Measurements from ENCODE around the gene PRTN3.
"Not testable (repeated sequence)": the region's sequence is repeated elsewhere in the genome, so short reads cannot be mapped to it uniquely, and the experiment has no call there.

Gene PRTN3

DNA sequence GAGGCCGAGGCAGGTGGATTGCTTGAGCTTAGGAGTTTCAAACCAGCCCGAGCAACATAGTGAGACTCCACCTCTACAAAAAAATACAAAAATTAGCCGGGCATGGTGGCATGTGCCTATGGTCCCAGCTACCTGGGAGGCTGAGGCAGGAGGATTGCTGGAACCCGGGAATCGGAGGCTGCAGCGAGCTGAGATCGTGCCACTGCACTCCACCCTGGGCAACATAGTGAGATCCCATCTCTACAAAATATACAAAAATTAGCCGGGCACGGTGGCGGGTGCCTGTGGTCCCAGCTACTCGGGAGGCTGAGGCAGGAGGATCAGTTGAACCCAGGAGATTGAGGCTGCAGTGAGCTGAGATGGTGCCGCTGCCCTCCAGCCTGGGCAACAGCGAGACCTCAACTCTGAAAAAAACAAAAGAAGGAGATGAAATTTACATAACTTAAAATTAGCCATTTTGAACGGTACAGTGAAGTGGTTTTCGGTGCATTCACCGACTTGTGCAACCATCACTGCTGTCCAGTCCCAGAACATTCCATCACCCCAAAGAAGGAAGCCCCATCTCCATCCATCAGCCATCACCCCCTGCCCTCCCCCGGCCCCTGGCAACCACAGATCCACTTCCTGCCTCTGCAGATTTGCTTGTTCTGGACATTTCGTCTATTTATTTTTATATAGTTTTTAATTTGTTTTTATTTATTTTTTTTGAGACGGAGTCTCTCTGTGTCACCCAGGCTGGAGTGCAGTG, 14.7 kb upstream of the PRTN3 start:
- H3K27me3 ChIP-seq (ENCODE audit: control insufficient read depth, insufficient read depth, low read length): peaks cover 13% of the 10 kb centered on the region
- no peak overlapping the region for H3K4me2 ChIP-seq (ENCODE audit: low read length)
- no peak overlapping the region for H3K4me3 ChIP-seq (ENCODE audit: low read length)
- no peak overlapping the region for H3K9ac ChIP-seq (ENCODE audit: low read depth, low read length)
- no peaks in the 10 kb centered on the region for H3K36me3 ChIP-seq (ENCODE audit: insufficient read depth, low read length)
- H3K9me3 ChIP-seq (replicated peaks; ENCODE audit: low read length): no peaks in the 10 kb centered on the region
- H3K4me1 ChIP-seq (ENCODE audit: control insufficient read depth, insufficient read depth, low read length): no peaks in the 10 kb centered on the region

DNA sequence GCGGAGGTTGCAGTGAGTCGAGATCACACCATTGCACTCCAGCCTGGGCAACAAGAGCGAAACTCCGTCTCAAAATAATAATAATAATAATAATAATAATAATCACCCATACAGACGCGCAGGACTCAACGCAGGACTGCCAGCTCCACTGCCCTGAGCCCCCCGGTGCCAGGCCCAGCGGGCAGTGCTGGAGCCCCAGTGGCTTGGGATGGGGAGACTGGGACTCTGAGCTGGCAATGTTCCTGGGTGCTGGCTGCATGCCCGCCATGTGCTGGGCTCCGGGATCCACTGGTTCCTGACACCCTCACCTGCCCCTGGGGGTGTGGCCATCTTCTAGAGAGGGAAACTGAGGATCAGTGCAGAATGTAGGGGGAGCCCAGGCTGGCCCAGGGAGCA, 13.5 kb upstream of the PRTN3 start:
- Histone ChIP-seq H3K4me3 (ENCODE audit: low read length) (no peak overlapping the region), H3K27me3 (ENCODE audit: control insufficient read depth, insufficient read depth, low read length) (peaks cover 21% of the 10 kb centered on the region), H3K36me3 (ENCODE audit: insufficient read depth, low read length) (no peaks in the 10 kb centered on the region), H3K9me3 (replicated peaks; ENCODE audit: low read length) (no peaks in the 10 kb centered on the region), H3K4me1 (ENCODE audit: control insufficient read depth, insufficient read depth, low read length) (no peaks in the 10 kb centered on the region), H3K4me2 (ENCODE audit: low read length) (no peak overlapping the region), H3K9ac (ENCODE audit: low read depth, low read length) (no peak overlapping the region)

DNA sequence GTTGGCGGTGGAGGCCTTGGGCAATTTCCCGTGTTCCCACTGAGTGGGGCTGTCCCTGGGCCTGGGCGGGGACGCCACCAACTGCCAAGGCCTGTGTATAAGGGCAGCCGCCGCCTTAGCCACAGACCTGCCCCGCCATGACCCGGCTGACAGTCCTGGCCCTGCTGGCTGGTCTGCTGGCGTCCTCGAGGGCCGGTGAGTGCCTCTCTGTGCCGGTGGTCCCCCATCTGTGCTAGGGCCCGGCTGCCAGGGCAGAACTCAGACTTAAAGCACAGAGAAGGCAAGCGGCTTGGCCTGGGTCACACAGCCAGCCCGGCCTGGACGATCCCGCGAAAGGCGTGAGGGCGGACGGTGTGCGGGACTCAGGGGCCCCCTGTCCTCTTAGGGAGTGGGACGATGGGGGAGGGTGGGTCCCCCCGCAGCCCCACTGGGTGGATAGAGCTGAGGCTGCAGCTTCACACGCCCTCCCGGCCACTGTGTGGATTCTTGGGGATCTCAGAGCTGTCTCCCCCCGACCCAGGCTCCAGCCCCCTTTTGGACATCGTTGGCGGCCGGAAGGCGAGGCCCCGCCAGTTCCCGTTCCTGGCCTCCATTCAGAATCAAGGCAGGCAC, 13.0 kb upstream of the PRTN3 start, which contains the start of gene AZU1:
AZU1 (plus strand) TSS at position 128 of the 612 bp plus-strand sequence; CDS start at position 138, 10 bp downstream.
- Histone ChIP-seq H3K9me3 (replicated peaks; ENCODE audit: low read length) (no peaks in the 10 kb centered on the region), H3K4me2 (ENCODE audit: low read length) (no peak within 1 kb of the TSS), H3K36me3 (ENCODE audit: insufficient read depth, low read length) (no peaks in the 10 kb centered on the region), H3K9ac (ENCODE audit: low read depth, low read length) (no peak within 1 kb of the TSS), H3K4me1 (ENCODE audit: control insufficient read depth, insufficient read depth, low read length) (no peaks in the 10 kb centered on the region), H3K4me3 (ENCODE audit: low read length) (no peak within 1 kb of the TSS), H3K27me3 (ENCODE audit: control insufficient read depth, insufficient read depth, low read length) (peaks cover 21% of the 10 kb centered on the region)

DNA sequence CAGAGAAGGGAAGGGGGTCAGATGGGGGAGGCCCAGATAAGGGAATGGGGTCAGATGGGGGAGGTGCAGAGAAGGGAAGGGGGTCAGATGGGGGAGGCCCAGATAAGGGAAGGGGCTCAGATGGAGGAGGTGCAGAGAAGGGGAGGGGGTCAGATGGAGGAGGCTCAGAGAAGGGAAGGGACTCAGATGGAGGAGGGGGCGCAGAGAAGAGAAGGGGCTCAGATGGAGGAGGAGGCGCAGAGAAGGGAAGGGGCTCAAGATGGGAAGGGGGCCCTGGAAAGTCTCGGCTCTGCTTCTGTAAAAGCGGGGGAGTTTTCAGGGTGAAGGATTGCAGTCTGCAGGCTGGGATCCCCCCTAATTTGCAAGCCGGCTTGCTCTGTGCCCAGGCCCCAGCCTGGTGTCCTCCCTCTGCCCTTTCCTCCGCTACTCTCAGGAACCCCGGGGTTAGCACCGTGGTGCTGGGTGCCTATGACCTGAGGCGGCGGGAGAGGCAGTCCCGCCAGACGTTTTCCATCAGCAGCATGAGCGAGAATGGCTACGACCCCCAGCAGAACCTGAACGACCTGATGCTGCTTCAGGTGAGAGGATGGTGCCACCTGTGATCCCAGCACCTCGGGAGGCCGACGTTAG, 11.6 kb upstream of the PRTN3 start:
- H3K9me3 ChIP-seq (replicated peaks; ENCODE audit: low read length): no peaks in the 10 kb centered on the region
- peaks cover 16% of the 10 kb centered on the region for H3K27me3 ChIP-seq (ENCODE audit: control insufficient read depth, insufficient read depth, low read length)
- H3K4me1 ChIP-seq (ENCODE audit: control insufficient read depth, insufficient read depth, low read length): no peaks in the 10 kb centered on the region
- no peaks in the 10 kb centered on the region for H3K36me3 ChIP-seq (ENCODE audit: insufficient read depth, low read length)
- H3K4me3 ChIP-seq (ENCODE audit: low read length): no peak overlapping the region
- H3K4me2 ChIP-seq (ENCODE audit: low read length): no peak overlapping the region
- H3K9ac ChIP-seq (ENCODE audit: low read depth, low read length): no peak overlapping the region

DNA sequence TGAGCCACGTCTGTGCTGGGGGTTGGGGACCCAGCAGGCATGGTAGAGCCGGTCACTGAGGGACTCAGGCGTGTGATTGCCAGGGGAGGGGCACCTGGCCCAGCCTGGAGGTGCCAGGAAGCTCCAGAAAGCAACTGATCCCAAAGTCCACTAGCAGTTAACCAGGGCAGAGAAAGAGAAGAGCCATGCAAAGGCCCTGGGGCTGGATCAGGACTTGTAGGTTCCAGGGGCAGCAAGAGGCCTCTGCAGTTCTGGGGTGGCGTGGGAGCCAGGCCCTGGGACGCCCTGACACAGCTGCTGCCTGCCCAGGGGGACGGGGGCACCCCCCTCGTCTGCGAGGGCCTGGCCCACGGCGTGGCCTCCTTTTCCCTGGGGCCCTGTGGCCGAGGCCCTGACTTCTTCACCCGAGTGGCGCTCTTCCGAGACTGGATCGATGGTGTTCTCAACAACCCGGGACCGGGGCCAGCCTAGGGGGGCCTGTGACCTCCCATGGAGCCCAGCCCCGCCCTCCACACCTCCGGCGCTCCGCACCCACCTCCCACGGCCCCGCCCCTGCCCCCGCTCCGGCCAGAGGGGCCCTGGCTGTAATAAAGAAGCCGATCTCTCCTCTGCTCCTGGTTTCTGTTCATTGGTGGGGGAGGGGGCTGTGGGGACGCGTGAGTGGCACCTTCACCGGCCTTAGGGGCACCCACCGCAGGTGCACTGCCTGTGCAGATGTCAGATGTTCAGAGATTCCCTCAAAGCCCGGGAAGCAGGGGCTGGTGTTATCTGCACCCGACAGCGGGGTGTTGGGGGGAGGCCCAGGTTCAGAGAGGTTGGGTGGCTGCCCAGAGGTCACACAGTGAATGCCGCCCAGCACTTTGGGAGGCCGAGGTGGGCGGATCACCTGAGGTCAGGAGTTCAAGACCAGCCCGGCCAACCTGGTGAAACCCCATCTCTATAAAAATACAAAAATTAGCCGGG, 9.1 kb upstream of the PRTN3 start:
- Histone ChIP-seq H3K9me3 (replicated peaks; ENCODE audit: low read length) (no peaks in the 10 kb centered on the region), H3K27me3 (ENCODE audit: control insufficient read depth, insufficient read depth, low read length) (peaks cover 26% of the 10 kb centered on the region), H3K9ac (ENCODE audit: low read depth, low read length) (no peak overlapping the region), H3K4me2 (ENCODE audit: low read length) (no peak overlapping the region), H3K4me3 (ENCODE audit: low read length) (no peak overlapping the region), H3K36me3 (ENCODE audit: insufficient read depth, low read length) (no peaks in the 10 kb centered on the region), H3K4me1 (ENCODE audit: control insufficient read depth, insufficient read depth, low read length) (no peaks in the 10 kb centered on the region)

DNA sequence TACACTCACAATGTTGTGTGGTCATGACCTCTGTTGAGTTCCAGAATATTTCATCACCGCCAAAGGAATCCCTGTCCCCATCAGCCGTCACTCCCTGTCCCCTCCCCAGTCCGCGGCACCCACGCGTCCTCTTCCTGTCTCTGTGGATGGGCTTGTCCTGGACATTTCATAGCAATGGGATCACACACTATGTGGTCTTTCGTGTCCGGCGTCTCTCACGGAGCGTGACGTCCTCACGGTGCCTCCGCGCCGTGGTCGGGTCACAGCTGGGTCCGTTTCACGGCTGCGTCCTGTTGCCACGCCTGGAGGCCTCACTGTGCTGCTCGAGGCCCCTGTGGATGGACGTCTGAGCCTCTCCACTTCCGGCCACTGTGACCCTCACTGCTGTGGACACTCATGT, 6.6 kb upstream of the PRTN3 start:
- no peak overlapping the region for H3K4me2 ChIP-seq (ENCODE audit: low read length)
- no peaks in the 10 kb centered on the region for H3K36me3 ChIP-seq (ENCODE audit: insufficient read depth, low read length)
- no peaks in the 10 kb centered on the region for H3K9me3 ChIP-seq (replicated peaks; ENCODE audit: low read length)
- peaks cover 34% of the 10 kb centered on the region for H3K27me3 ChIP-seq (ENCODE audit: control insufficient read depth, insufficient read depth, low read length)
- H3K4me1 ChIP-seq (ENCODE audit: control insufficient read depth, insufficient read depth, low read length): no peaks in the 10 kb centered on the region
- no peak overlapping the region for H3K4me3 ChIP-seq (ENCODE audit: low read length)
- H3K9ac ChIP-seq (ENCODE audit: low read depth, low read length): no peak overlapping the region

DNA sequence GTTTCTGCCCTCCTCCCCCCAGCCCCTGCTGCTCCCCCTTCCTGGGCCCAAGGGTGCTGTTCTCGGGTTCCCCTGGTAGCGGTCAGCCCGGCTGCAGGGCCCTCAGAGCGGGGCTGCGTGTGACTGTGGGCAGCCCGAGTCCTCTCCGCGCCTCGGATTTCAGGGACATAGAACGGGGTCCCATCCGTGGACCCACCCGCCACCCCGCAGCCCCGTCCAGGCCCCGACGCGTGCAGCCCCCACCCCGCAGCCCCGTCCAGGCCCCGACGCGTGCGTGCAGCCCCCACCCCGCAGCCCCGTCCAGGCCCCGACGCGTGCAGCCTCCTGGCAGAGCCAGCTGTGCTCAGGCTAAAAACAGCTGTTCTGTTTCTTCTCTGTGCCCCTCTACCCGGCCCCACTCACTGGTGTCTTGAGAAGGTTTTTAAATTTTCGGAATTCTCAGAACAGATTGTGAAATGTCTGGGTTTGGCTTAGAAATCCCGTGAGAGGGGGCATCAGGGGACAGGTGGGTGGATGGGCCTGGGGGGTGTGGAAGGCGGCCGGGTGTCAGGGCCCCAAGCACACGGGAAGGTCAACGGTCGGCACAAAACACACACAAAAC, 5.5 kb upstream of the PRTN3 start:
- no peak overlapping the region for H3K4me2 ChIP-seq (ENCODE audit: low read length)
- H3K27me3 ChIP-seq (ENCODE audit: control insufficient read depth, insufficient read depth, low read length): peaks cover 33% of the 10 kb centered on the region
- no peak overlapping the region for H3K9ac ChIP-seq (ENCODE audit: low read depth, low read length)
- no peak overlapping the region for H3K4me3 ChIP-seq (ENCODE audit: low read length)
- no peaks in the 10 kb centered on the region for H3K9me3 ChIP-seq (replicated peaks; ENCODE audit: low read length)
- no peaks in the 10 kb centered on the region for H3K4me1 ChIP-seq (ENCODE audit: control insufficient read depth, insufficient read depth, low read length)
- no peaks in the 10 kb centered on the region for H3K36me3 ChIP-seq (ENCODE audit: insufficient read depth, low read length)

DNA sequence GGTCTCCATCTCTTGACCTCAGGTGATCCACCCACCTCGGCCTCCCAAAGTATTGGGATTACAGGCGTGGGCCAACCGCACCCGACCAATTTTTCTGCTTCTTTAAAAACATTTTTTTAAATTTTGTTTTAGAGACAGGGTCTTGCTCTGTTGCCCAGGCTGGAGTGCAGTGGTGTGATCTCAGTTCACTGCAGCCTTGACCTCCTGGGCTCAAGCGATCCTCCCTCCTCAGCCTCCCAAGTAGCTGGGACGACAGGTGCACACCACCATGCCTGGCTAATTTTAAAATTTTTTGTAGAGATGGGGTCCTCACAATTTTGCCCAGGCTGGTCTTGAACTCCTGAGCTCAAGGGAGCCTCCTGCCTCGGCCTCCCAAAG, 2.0 kb downstream of the PRTN3 start:
- not testable (repeated sequence) for H3K9me3 ChIP-seq (replicated peaks; ENCODE audit: low read length); H3K4me1 ChIP-seq (ENCODE audit: control insufficient read depth, insufficient read depth, low read length); H3K4me2 ChIP-seq (ENCODE audit: low read length); H3K9ac ChIP-seq (ENCODE audit: low read depth, low read length); H3K4me3 ChIP-seq (ENCODE audit: low read length); H3K36me3 ChIP-seq (ENCODE audit: insufficient read depth, low read length)
- peaks cover 49% of the 10 kb centered on the region for H3K27me3 ChIP-seq (ENCODE audit: control insufficient read depth, insufficient read depth, low read length)

DNA sequence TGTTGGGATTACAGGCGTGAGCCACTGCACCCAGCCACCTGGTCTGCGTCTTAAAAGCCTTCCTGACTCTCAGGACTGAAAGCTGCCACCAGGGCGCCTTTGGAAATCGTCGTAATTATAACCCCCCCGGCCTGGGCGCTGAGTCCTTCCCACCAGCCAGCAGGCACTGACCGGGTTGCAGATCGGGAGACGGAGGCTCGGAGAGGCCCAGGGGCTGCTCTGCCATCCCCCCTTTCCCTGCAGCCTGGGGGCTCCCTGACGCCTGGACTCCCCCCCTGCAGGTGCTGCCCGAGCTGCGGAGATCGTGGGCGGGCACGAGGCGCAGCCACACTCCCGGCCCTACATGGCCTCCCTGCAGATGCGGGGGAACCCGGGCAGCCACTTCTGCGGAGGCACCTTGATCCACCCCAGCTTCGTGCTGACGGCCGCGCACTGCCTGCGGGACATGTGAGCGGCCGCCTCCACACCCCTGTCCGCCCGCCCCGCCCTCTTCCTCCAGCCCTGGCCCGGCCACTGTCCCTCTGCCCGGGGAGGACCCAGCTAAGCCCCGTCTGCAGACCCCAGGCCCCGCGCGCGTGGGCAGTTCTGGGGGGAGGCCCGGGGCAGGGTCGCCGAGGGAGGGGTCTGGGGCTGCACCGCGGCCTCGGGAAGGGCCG, 2.5 kb downstream of the PRTN3 start:
- peaks cover 8% of the 10 kb centered on the region for H3K4me1 ChIP-seq (ENCODE audit: control insufficient read depth, insufficient read depth, low read length)

DNA sequence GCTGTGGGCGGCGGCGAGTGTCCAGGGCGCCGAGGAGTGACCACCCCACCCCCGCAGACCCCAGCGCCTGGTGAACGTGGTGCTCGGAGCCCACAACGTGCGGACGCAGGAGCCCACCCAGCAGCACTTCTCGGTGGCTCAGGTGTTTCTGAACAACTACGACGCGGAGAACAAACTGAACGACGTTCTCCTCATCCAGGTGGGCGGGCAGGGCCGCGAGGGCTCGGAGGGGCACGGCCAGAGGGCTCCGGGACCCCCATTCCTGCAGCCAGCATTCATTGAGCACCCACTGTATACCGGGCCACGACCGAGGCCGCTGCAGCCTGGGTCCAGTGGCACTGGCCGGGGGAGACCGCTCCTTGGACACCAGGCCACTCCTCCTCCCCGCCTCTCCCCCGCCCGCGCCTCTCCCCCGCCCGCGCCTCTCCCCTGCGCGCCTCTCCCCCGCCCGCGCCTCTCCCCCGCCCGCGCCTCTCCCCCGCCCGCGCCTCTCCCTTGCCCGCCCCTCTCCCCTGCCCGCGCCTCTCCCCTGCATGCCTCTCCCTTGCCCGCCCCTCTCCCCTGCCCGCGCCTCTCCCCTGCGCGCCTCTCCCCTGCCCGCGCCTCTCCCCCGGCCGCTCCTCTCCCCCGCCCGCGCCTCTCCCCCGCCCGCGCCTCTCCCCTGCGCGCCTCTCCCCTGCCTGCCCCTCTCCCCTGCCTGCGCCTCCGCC, 3.2 kb downstream of the PRTN3 start:
- Histone ChIP-seq H3K27me3 (ENCODE audit: control insufficient read depth, insufficient read depth, low read length) (peaks cover 56% of the 10 kb centered on the region), H3K9me3 (replicated peaks; ENCODE audit: low read length) (no peaks in the 10 kb centered on the region), H3K36me3 (ENCODE audit: insufficient read depth, low read length) (no peaks in the 10 kb centered on the region), H3K4me1 (ENCODE audit: control insufficient read depth, insufficient read depth, low read length) (peaks cover 8% of the 10 kb centered on the region), H3K4me2 (ENCODE audit: low read length) (peak overlapping the region; percentile 25), H3K9ac (ENCODE audit: low read depth, low read length) (no peak overlapping the region), H3K4me3 (ENCODE audit: low read length) (no peak overlapping the region)

More for the DNA sequence above, 2.5 kb downstream of the PRTN3 start:
- Histone ChIP-seq H3K9me3 (replicated peaks; ENCODE audit: low read length) (no peaks in the 10 kb centered on the region), H3K27me3 (ENCODE audit: control insufficient read depth, insufficient read depth, low read length) (peaks cover 54% of the 10 kb centered on the region), H3K4me3 (ENCODE audit: low read length) (no peak overlapping the region), H3K36me3 (ENCODE audit: insufficient read depth, low read length) (no peaks in the 10 kb centered on the region), H3K9ac (ENCODE audit: low read depth, low read length) (no peak overlapping the region), H3K4me2 (ENCODE audit: low read length) (peak overlapping the region; percentile 25)

Measured in skeletal muscle satellite cell (primary cell).